ENCODE measurements around the gene NSUN7. TPM values are rescaled to one million over a fixed set of nuclear protein-coding genes. Genes with fewer than 3 reads are reported as not detected.

The NSUN7 gene
- total RNA-seq, 2 donors from 2014 or later = 12.6 to 14.3 TPM

GRCh38 chr4:40820101-40820500 lies 70.3 kb downstream of the NSUN7 start:
- no peaks in the 10 kb centered on the region for H3K27me3 ChIP-seq (replicated peaks; ENCODE audit: insufficient read depth)
- no peak for DNase-seq (ENCODE audit: low spot score)
- WGBS = 90% methylated on average over 11 of the region's 11 CpGs
- H3K9me3 ChIP-seq = no peaks in the 10 kb centered on the region
- no peaks in the 10 kb centered on the region for H3K4me1 ChIP-seq (replicated peaks)
- no peak overlapping the region for H3K27ac ChIP-seq
- no peak for TF ChIP-seq POLR2AphosphoS5 (IDR thresholded peaks at IDR 0.05)
- TF ChIP-seq CTCF (IDR thresholded peaks at IDR 0.05) = no peak
- TF ChIP-seq POLR2A (IDR thresholded peaks at IDR 0.05) = no peak
- intact Hi-C loops (cut with DNase I) = no loop called here
- H3K4me3 ChIP-seq = no peak overlapping the region
- H3K36me3 ChIP-seq = no peaks in the 10 kb centered on the region

GRCh38 chr4:40822420-40823166 lies 72.8 kb downstream of the NSUN7 start:
- intact Hi-C loops (cut with DNase I) = no loop called here
- WGBS = 91% methylated on average over 8 of the region's 8 CpGs
- H3K27ac ChIP-seq = no peak overlapping the region

GRCh38 chr4:40825014-40825838 lies 75.5 kb downstream of the NSUN7 start:
- WGBS = 84% methylated on average over 19 of the region's 19 CpGs
- intact Hi-C loops (cut with DNase I) = no loop called here
- DNase-seq (ENCODE audit: low spot score) = no peak
- TF ChIP-seq POLR2A (IDR thresholded peaks at IDR 0.05) (no peak), CTCF (IDR thresholded peaks at IDR 0.05) (no peak), POLR2AphosphoS5 (IDR thresholded peaks at IDR 0.05) (no peak)
- H3K4me3 ChIP-seq = no peak overlapping the region
- no peaks in the 10 kb centered on the region for H3K4me1 ChIP-seq (replicated peaks)
- no peaks in the 10 kb centered on the region for H3K27me3 ChIP-seq (replicated peaks; ENCODE audit: insufficient read depth)
- H3K27ac ChIP-seq = no peak overlapping the region
- no peaks in the 10 kb centered on the region for H3K9me3 ChIP-seq
- H3K36me3 ChIP-seq = no peaks in the 10 kb centered on the region

More at GRCh38 chr4:40822420-40823166, 72.8 kb downstream of the NSUN7 start:
- DNase-seq (ENCODE audit: low spot score) = no peak
- Histone ChIP-seq H3K4me1 (replicated peaks) (no peaks in the 10 kb centered on the region), H3K36me3 (no peaks in the 10 kb centered on the region), H3K4me3 (no peak overlapping the region), H3K27me3 (replicated peaks; ENCODE audit: insufficient read depth) (no peaks in the 10 kb centered on the region), H3K9me3 (no peaks in the 10 kb centered on the region)
- TF ChIP-seq POLR2A (IDR thresholded peaks at IDR 0.05) (no peak), POLR2AphosphoS5 (IDR thresholded peaks at IDR 0.05) (no peak)

- H3K9me3 ChIP-seq = no peaks in the 10 kb centered on the region
- H3K4me3 ChIP-seq = no peak overlapping the region
- no peak overlapping the region for H3K27ac ChIP-seq
- H3K4me1 ChIP-seq (replicated peaks) = no peaks in the 10 kb centered on the region
- no peak for DNase-seq (ENCODE audit: low spot score)
- no peak for TF ChIP-seq POLR2AphosphoS5 (IDR thresholded peaks at IDR 0.05)
- no peak for TF ChIP-seq POLR2A (IDR thresholded peaks at IDR 0.05)
- no peak for TF ChIP-seq CTCF (IDR thresholded peaks at IDR 0.05)
- no peaks in the 10 kb centered on the region for H3K27me3 ChIP-seq (replicated peaks; ENCODE audit: insufficient read depth)
- intact Hi-C loops (cut with DNase I) = no loop called here
- H3K36me3 ChIP-seq = no peaks in the 10 kb centered on the region
- WGBS = 95% methylated on average over 5 of the region's 5 CpGs
These were observed 77.1 kb downstream of the NSUN7 start for GRCh38 chr4:40826821-40827220.

GRCh38 chr4:40827758-40828157 lies 78.0 kb downstream of the NSUN7 start:
- Histone ChIP-seq H3K27ac (no peak overlapping the region), H3K4me3 (no peak overlapping the region), H3K36me3 (no peaks in the 10 kb centered on the region), H3K4me1 (replicated peaks) (no peaks in the 10 kb centered on the region), H3K9me3 (no peaks in the 10 kb centered on the region), H3K27me3 (replicated peaks; ENCODE audit: insufficient read depth) (no peaks in the 10 kb centered on the region)
- intact Hi-C loops (cut with DNase I) = no loop called here
- DNase-seq (ENCODE audit: low spot score) = no peak
- TF ChIP-seq POLR2AphosphoS5 (IDR thresholded peaks at IDR 0.05) = no peak
- TF ChIP-seq CTCF (IDR thresholded peaks at IDR 0.05) = no peak
- no peak for TF ChIP-seq POLR2A (IDR thresholded peaks at IDR 0.05)
- WGBS = 86% methylated on average over 6 of the region's 6 CpGs

All from prostate gland (tissue), 2 donors.